Urinary bladder (tissue), 4 donors: ENCODE results near the gene FH. TPM values are rescaled to one million over a fixed set of nuclear protein-coding genes. Genes with fewer than 3 reads are reported as not detected.
A peak's percentile ranks its signal among the peaks of the same experiment; 100 is the strongest.

ENCODE experiments used
- DNase-seq: peaks from one replicate; pipeline ENCODE4 v3.0.0-alpha.2; 2015; ENCODE audit errors: extremely low spot score
- H3K27ac ChIP-seq: one replicate; pipeline ENCODE4 v1.5.1; 2013; ENCODE audit warnings: low read depth, mild to moderate bottlenecking, moderate library complexity
- H3K36me3 ChIP-seq: one replicate; pipeline ENCODE4 v1.6.1; 2013; ENCODE audit warnings: mild to moderate bottlenecking, moderate library complexity; ENCODE audit not compliant: insufficient read depth
- H3K4me1 ChIP-seq: one replicate; pipeline ENCODE4 v1.6.1; 2013; ENCODE audit warnings: mild to moderate bottlenecking, moderate library complexity; ENCODE audit not compliant: insufficient read depth
- H3K4me3 ChIP-seq: one replicate; pipeline ENCODE4 v1.5.1; 2013; ENCODE audit warnings: low read depth, low read length
- WGBS: extraction: QIAGEN DNeasy Blood & Tissue Kit; methylation state at CpG from one replicate; pipeline ENCODE4 v1.1.7; 2013; 5-methylcytosine and 5-hydroxymethylcytosine counted together
- polyA plus RNA-seq: library from polyadenylated mRNA; stranded (reverse); fragments of 200-250 nt; gene quantifications from one replicate; pipeline ENCODE4 v1.2.3, GENCODE V29; 2013
- total RNA-seq: library from RNA; depleted of rRNA; stranded (reverse); fragments of >200 nt; gene quantifications from one replicate; pipeline ENCODE4 v1.2.3, GENCODE V29; 2014
- donor health status: healthy with polysubstance abuse.
- donor health status: healthy.

The FH gene
- total and polyA plus RNA-seq, 2 donors, result 60.3 to 71.1 TPM

DNA sequence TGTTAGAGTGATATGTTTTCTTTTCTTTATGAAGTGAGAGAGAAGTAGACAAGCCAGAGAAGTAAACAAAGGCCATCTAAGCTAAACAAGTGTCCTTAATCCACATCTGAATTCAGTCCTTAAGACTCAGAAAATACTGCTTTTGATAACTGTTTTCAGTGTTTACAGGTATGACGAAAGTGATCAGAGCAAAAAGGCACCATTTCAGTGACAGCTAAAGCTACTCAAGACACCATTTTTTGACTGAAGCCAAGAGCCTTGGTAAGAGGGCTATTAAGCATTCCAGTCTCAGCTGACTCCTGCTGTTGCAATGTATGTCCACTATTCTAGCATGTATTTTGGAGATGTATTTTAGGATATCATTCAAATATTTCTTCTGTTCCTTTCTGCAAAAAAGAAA, 16.7 kb upstream of the FH start:
- H3K4me1 ChIP-seq, result no peaks in the 10 kb centered on the region
- no peak for DNase-seq
- 44% methylated on average over 1 of the region's 1 CpG for WGBS
- no peaks in the 10 kb centered on the region for H3K36me3 ChIP-seq
- H3K27ac ChIP-seq, result no peak overlapping the region
- H3K4me3 ChIP-seq, result no peak overlapping the region

DNA sequence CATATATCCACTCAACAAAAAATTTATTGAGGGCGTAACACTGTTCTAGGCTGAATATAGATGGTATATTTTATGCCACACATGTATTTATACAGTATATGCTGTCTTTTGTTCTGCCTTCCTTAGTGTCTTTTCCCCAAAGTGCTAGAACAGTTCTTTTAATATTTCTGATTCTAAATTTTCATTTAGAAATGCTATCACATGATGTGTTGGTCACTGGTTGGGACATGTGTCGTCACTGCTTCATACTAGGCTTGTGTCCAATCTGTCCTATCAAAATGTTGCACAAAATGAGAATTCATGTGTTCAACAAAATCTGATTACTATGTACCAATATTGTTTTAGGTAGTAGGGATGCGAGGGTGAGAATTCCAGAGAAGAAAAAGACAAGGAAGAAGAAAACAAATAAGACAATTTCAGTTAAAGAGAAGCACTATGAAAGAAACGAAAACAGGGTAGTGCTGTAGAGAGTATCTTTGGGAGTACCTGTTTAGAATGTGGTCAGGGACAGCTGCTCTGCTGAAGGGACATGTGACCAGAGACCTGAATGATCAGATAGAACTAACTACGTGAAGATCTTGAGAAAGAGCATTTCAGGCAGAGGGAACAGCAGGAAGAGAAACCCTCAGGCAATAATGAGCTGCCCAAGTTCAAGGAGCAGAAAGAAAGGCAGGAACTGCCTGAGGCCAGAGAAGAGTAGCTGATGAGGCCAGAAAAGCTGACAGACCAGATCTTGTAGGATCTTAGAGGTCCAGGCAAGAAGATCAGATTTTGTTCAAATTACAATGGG, 14.0 kb upstream of the FH start:
- no peak for DNase-seq
- no peaks in the 10 kb centered on the region for H3K4me1 ChIP-seq
- no peak overlapping the region for H3K27ac ChIP-seq
- H3K4me3 ChIP-seq, result no peak overlapping the region
- 74% methylated on average over 5 of the region's 5 CpGs for WGBS
- H3K36me3 ChIP-seq, result no peaks in the 10 kb centered on the region

GRCh38 chr1:241532864-241533263, 13.3 kb upstream of the FH start:
- DNase-seq, result no peak
- Histone ChIP-seq H3K4me1 (no peaks in the 10 kb centered on the region), H3K4me3 (no peak overlapping the region), H3K36me3 (no peaks in the 10 kb centered on the region), H3K27ac (no peak overlapping the region)
- 86% methylated on average over 7 of the region's 7 CpGs for WGBS

DNA sequence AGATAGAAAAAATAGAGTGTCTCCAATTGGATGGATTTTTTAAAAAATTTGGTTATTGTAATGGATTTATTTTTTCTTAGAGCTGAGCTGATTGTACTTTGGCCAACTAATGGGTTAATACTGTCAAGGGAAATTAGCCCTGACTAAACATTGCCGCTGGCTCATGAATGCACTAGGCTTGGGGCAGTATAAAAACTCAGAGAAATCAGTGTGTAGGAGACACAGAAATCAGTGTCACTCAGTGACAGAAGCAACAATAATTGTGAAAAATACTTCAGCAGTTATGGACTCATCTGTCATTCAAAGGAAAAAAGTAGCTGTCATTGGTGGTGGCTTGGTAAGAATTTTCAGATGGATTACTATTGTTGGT, 12.6 kb upstream of the FH start, which contains the start of gene KMO:
Gene KMO (plus strand): TSS at position 217 of the 370 bp plus-strand sequence. CDS start 67 bp downstream, at position 284.
- no peak for DNase-seq
- peak within 1 kb of the TSS; percentile 37 for H3K4me3 ChIP-seq
- H3K36me3 ChIP-seq, result no peaks in the 10 kb centered on the region
- no peaks in the 10 kb centered on the region for H3K4me1 ChIP-seq
- 4% methylated on average over 1 of the region's 1 CpG for WGBS
- no peak within 1 kb of the TSS for H3K27ac ChIP-seq

GRCh38 chr1:241531195-241532161, 11.9 kb upstream of the FH start:
- no peak overlapping the region for H3K27ac ChIP-seq
- peak; percentile 40 for DNase-seq

GRCh38 chr1:241527146-241527545, 7.6 kb upstream of the FH start:
- DNase-seq, result no peak
- Histone ChIP-seq H3K27ac (no peak overlapping the region), H3K36me3 (no peaks in the 10 kb centered on the region), H3K4me1 (no peaks in the 10 kb centered on the region), H3K4me3 (no peak overlapping the region)
- WGBS, result 55% methylated on average over 3 of the region's 3 CpGs

More at GRCh38 chr1:241531195-241532161, 11.9 kb upstream of the FH start:
- Histone ChIP-seq H3K36me3 (no peaks in the 10 kb centered on the region), H3K4me1 (no peaks in the 10 kb centered on the region), H3K4me3 (peak overlapping the region; percentile 37)
- 16% methylated on average over 11 of the region's 11 CpGs for WGBS

GRCh38 chr1:241525026-241525425, 5.5 kb upstream of the FH start:
- no peak for DNase-seq
- no peak overlapping the region for H3K27ac ChIP-seq
- no peaks in the 10 kb centered on the region for H3K36me3 ChIP-seq
- H3K4me3 ChIP-seq, result no peak overlapping the region
- WGBS, result 66% methylated on average over 3 of the region's 3 CpGs
- H3K4me1 ChIP-seq, result no peaks in the 10 kb centered on the region

DNA sequence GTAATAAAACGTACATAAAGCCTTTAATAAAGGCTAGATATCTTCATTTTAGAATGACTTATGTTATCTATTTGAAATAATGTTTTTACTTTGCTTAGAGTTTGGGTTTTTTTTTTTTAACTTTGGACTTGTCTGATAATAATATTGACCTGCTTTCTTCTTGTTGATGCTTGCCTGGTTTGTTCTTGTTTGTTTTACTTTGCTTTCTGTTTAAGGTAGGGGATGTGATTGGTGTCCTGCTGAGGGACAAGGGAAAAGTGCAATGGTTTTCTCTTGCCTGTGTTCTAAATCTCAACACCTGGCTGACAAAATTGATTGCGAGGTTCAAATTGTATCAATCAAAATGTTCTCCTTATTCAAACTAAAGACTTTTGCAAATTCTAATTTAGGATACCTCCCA, 2.2 kb upstream of the FH start:
- no peak overlapping the region for H3K27ac ChIP-seq
- WGBS, result 89% methylated on average over 2 of the region's 2 CpGs

GRCh38 chr1:241520080-241520465, 518 bp upstream of the FH start:
- WGBS, result 14% methylated on average over 6 of the region's 6 CpGs
- Histone ChIP-seq H3K4me3 (peak overlapping the region; percentile 91), H3K36me3 (no peaks in the 10 kb centered on the region), H3K4me1 (no peaks in the 10 kb centered on the region), H3K27ac (no peak overlapping the region)
- DNase-seq, result no peak

More for the DNA sequence above, 2.2 kb upstream of the FH start:
- no peaks in the 10 kb centered on the region for H3K4me1 ChIP-seq
- no peaks in the 10 kb centered on the region for H3K36me3 ChIP-seq
- no peak overlapping the region for H3K4me3 ChIP-seq
- no peak for DNase-seq

GRCh38 chr1:241518476-241519307, 863 bp downstream of the FH start:
- Histone ChIP-seq H3K4me1 (no peaks in the 10 kb centered on the region), H3K27ac (peak overlapping the region; percentile 68), H3K36me3 (no peaks in the 10 kb centered on the region), H3K4me3 (peak overlapping the region; percentile 91)
- WGBS, result 3% methylated on average over 28 of the region's 28 CpGs
- no peak for DNase-seq

DNA sequence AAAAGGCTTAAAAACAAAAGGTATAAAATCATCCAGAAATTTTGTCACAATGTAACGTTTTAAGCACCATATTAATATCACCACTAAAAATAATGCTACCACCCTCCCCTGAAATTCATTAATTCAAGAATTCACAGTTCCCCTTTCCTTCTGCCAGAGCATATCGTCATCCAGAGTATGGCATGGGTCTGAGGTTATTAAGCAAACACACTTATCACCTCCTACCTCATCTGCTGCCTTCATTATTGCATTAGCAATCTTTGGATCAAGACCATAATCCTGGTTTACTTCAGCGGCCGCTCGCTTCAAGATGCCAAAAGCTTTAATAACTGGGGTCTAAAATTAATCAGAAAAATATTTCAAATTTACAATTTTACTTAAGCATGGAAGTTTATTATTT, 6.2 kb downstream of the FH start:
- H3K36me3 ChIP-seq, result peaks cover 1% of the 10 kb centered on the region
- 92% methylated on average over 5 of the region's 5 CpGs for WGBS
- no peak overlapping the region for H3K27ac ChIP-seq
- no peak overlapping the region for H3K4me3 ChIP-seq
- no peak for DNase-seq
- no peaks in the 10 kb centered on the region for H3K4me1 ChIP-seq

GRCh38 chr1:241507189-241507863, 12.2 kb downstream of the FH start:
- Histone ChIP-seq H3K27ac (no peak overlapping the region), H3K36me3 (peaks cover 13% of the 10 kb centered on the region), H3K4me1 (no peaks in the 10 kb centered on the region), H3K4me3 (no peak overlapping the region)
- DNase-seq, result no peak
- WGBS, result 88% methylated on average over 2 of the region's 2 CpGs

- WGBS, result 97% methylated on average over 6 of the region's 6 CpGs
- DNase-seq, result no peak
- Histone ChIP-seq H3K4me1 (no peaks in the 10 kb centered on the region), H3K27ac (no peak overlapping the region), H3K36me3 (peaks cover 14% of the 10 kb centered on the region), H3K4me3 (no peak overlapping the region)
These were observed 16.1 kb downstream of the FH start for GRCh38 chr1:241503444-241503843.
